PC-9 (cell line): ENCODE data around the gene LZTS2. TPM values are rescaled to one million over a fixed set of nuclear protein-coding genes. Genes with fewer than 3 reads are reported as not detected.

ENCODE experiments used
- BruUV-seq: library from RNA; stranded (reverse); fragments of 400-500 nt; replicated peaks from 2 replicates; lab custom pipeline; 2021; lab: Mats Ljungman, UMichigan
- CTCF ChIA-PET: fragments of 300-600 bp; sonication (Branson Sonifier 250); formaldehyde crosslinking; loops from one replicate; lab custom pipeline; 2022; ENCODE audit warnings: antibody characterized with exemption; lab: Charles Lee
- POLR2A ChIA-PET: fragments of 300-600 bp; sonication (Branson Sonifier 250); formaldehyde crosslinking; loops from one replicate; lab custom pipeline; 2022; ENCODE audit warnings: antibody characterized with exemption; ENCODE audit not compliant: unreplicated experiment; lab: Charles Lee
- DNase-seq, 2 experiments: peaks; one replicate each; pipeline versions ENCODE4 v3.0.0 to v3.0.0-alpha.2; 2015 to 2022; ENCODE audit warnings: mixed read lengths in 1 of 2
- H2AFZ ChIP-seq: fragments of 200-600 bp; sonication (generic); 2 replicates; pipeline ENCODE4 v1.8.1; 2017; ENCODE audit warnings: antibody characterized with exemption
- H3F3A ChIP-seq: fragments of 200-600 bp; sonication (generic); 2 replicates; pipeline ENCODE4 v1.8.1; 2017; ENCODE audit warnings: antibody characterized with exemption, mild to moderate bottlenecking, low read depth; ENCODE audit not compliant: insufficient read depth
- H3K27ac ChIP-seq: fragments of 200-600 bp; sonication (generic); 2 replicates; pipeline ENCODE4 v1.6.1; 2016; ENCODE audit warnings: mixed run types
- H3K27me3 ChIP-seq: fragments of 200-600 bp; sonication (generic); 2 replicates; pipeline ENCODE4 v1.6.1; 2016; ENCODE audit warnings: low read depth, mixed run types; ENCODE audit not compliant: insufficient read depth
- H3K36me3 ChIP-seq: fragments of 200-600 bp; sonication (generic); 2 replicates; pipeline ENCODE4 v1.6.1; 2016; ENCODE audit warnings: low read depth, mixed run types
- H3K4me1 ChIP-seq: fragments of 200-600 bp; sonication (generic); replicated peaks from 2 replicates; pipeline ENCODE4 v1.6.1; 2016; ENCODE audit warnings: mixed run types; ENCODE audit not compliant: insufficient read depth
- H3K4me2 ChIP-seq: fragments of 200-600 bp; sonication (generic); 2 replicates; pipeline ENCODE4 v1.6.1; 2017; ENCODE audit warnings: mixed run types
- H3K4me3 ChIP-seq: fragments of 200-600 bp; sonication (generic); 2 replicates; pipeline ENCODE4 v1.6.1; 2016; ENCODE audit warnings: mixed run types
- H3K79me2 ChIP-seq: fragments of 200-600 bp; sonication (generic); 2 replicates; pipeline ENCODE4 v1.6.1; 2017; ENCODE audit warnings: low read depth, mixed run types
- H3K9me2 ChIP-seq: fragments of 200-600 bp; sonication (generic); 2 replicates; pipeline ENCODE4 v1.8.1; 2017; ENCODE audit warnings: mild to moderate bottlenecking; ENCODE audit not compliant: insufficient read depth
- H3K9me3 ChIP-seq: fragments of 200-600 bp; sonication (generic); 2 replicates; pipeline ENCODE4 v1.8.1; 2016; ENCODE audit warnings: low read depth; ENCODE audit not compliant: insufficient read depth
- H4K20me1 ChIP-seq: fragments of 200-600 bp; sonication (generic); 2 replicates; pipeline ENCODE4 v1.8.1; 2017; ENCODE audit not compliant: insufficient read depth
- CTCF ChIP-seq: fragments of 200-600 bp; sonication (generic); conservative IDR thresholded peaks from 2 replicates; pipeline ENCODE4 v1.6.1; 2017; ENCODE audit warnings: mixed run types, antibody characterized with exemption, mild to moderate bottlenecking, moderate library complexity
- EZH2 ChIP-seq: fragments of 200-600 bp; sonication (generic); IDR thresholded peaks from 2 replicates; pipeline ENCODE4 v1.8.0; 2017; ENCODE audit warnings: antibody characterized with exemption, low read depth
- intact Hi-C: fragments of 100-400 bp; cut with micrococcal nuclease; formaldehyde crosslinking; loops from one replicate; pipeline ENCODE4 v1.10.0; 2022; ENCODE audit not compliant: unreplicated experiment
- total RNA-seq: library from RNA; stranded (reverse); gene quantifications from 2 replicates; pipeline ENCODE4 v1.2.3, GENCODE V29; 2021

The LZTS2 gene
- total RNA-seq, 1 experiment from 2014 or later, result 32.5 TPM

- CTCF ChIA-PET, result interaction anchor here (1.1 kb wide), 1 partner anchor 12 kb away, joined by 3 read pairs; no protein-coding TSS in a partner anchor
- POLR2A ChIA-PET, result no interaction called here
- H3K4me2 ChIP-seq, result no peak overlapping the region
Observed at GRCh38 chr10:101007915-101008822, 8.6 kb downstream of the LZTS2 start.

GRCh38 chr10:101008823-101009423 lies 9.3 kb downstream of the LZTS2 start:
- intact Hi-C loops, result no loop called here
- Histone ChIP-seq H3K4me2 (no peak overlapping the region), H3K36me3 (no peaks in the 10 kb centered on the region), H3F3A (peaks cover 13% of the 10 kb centered on the region; the same call in 1 of the 2 replicates), H3K27ac (no peak overlapping the region), H4K20me1 (no peaks in the 10 kb centered on the region), H3K4me3 (no peak overlapping the region), H3K4me1 (peaks cover 5% of the 10 kb centered on the region), H3K27me3 (no peaks in the 10 kb centered on the region), H3K79me2 (no peaks in the 10 kb centered on the region), H2AFZ (no peak overlapping the region), H3K9me2 (no peaks in the 10 kb centered on the region), H3K9me3 (no peaks in the 10 kb centered on the region)
- DNase-seq, result no peak
- ChIA-PET CTCF (no interaction called here), POLR2A (no interaction called here)
- TF ChIP-seq EZH2 (no peak), CTCF (no peak)
- BruUV-seq, result no TSS peak

More at GRCh38 chr10:101007915-101008822, 8.6 kb downstream of the LZTS2 start:
- Histone ChIP-seq H3K36me3 (no peaks in the 10 kb centered on the region), H3F3A (peaks cover 9% of the 10 kb centered on the region; the same call in 1 of the 2 replicates), H3K4me1 (peaks cover 2% of the 10 kb centered on the region), H4K20me1 (no peaks in the 10 kb centered on the region), H3K9me3 (no peaks in the 10 kb centered on the region), H3K4me3 (no peak overlapping the region), H2AFZ (no peak overlapping the region), H3K27me3 (no peaks in the 10 kb centered on the region), H3K27ac (no peak overlapping the region), H3K9me2 (no peaks in the 10 kb centered on the region), H3K79me2 (no peaks in the 10 kb centered on the region)
- intact Hi-C loops, result no loop called here
- BruUV-seq, result no TSS peak
- no peak for TF ChIP-seq CTCF
- no peak for TF ChIP-seq EZH2
- no peak for DNase-seq

GRCh38 chr10:101010329-101010728 lies 10.7 kb downstream of the LZTS2 start:
- CTCF ChIA-PET, result no interaction called here
- TF ChIP-seq CTCF, result no peak
- no peak for TF ChIP-seq EZH2

More at GRCh38 chr10:101010329-101010728, 10.7 kb downstream of the LZTS2 start:
- Histone ChIP-seq H3K4me3 (no peak overlapping the region), H2AFZ (no peak overlapping the region), H3K36me3 (no peaks in the 10 kb centered on the region), H4K20me1 (no peaks in the 10 kb centered on the region), H3K27ac (no peak overlapping the region), H3K4me1 (peaks cover 5% of the 10 kb centered on the region), H3K9me3 (no peaks in the 10 kb centered on the region), H3K27me3 (no peaks in the 10 kb centered on the region), H3K9me2 (no peaks in the 10 kb centered on the region), H3F3A (peaks cover 13% of the 10 kb centered on the region; the same call in 1 of the 2 replicates), H3K79me2 (no peaks in the 10 kb centered on the region), H3K4me2 (no peak overlapping the region)
- intact Hi-C loops, result loop anchor here (5.0 to 10.0 kb wide), 3 partner anchors 123 to 576 kb away; no protein-coding TSS in a partner anchor
- POLR2A ChIA-PET, result no interaction called here
- no peak for DNase-seq
- BruUV-seq, result no TSS peak
